Measurements from ENCODE around the gene HECW1. TPM values are rescaled to one million over a fixed set of nuclear protein-coding genes. Genes with fewer than 3 reads are reported as not detected.

The HECW1 gene
- total and polyA plus RNA-seq, 10 of the 15 experiments (the other 5 are each of a cell fraction or from before 2014, with no cell fraction given): under 0.01 to 0.31 (median 0.04) TPM; not detected in 3

- TF ChIP-seq ZNF687 (IDR thresholded peaks at IDR 0.05) (no peak), TCF12 (IDR thresholded peaks at IDR 0.05; ENCODE audit: low read depth, low read length) (no peak), ZBTB11 (CRISPR knock-in tag; IDR thresholded peaks at IDR 0.05) (no peak), NR2C1 (IDR thresholded peaks at IDR 0.05) (no peak), CEBPB (IDR thresholded peaks at IDR 0.05; ENCODE audit: borderline replicate concordance in 1 of 2, low read depth in 2 of 2, low read length in 2 of 2) (no peak), DPF2 (IDR thresholded peaks at IDR 0.05) (no peak), KDM1A (IDR thresholded peaks at IDR 0.05; ENCODE audit: borderline replicate concordance) (no peak), EED (IDR thresholded peaks at IDR 0.05; ENCODE audit: low read depth) (no peak), SMAD5 (IDR thresholded peaks at IDR 0.05; ENCODE audit: low read depth) (no peak), MAX (IDR thresholded peaks at IDR 0.05; ENCODE audit: low read depth, low read length) (no peak)
These were observed 338.4 kb downstream of the HECW1 start (continued) for GRCh38 chr7:43450894-43451293.

All from GM12878 (cell line).